Activated T-helper 9 cell treated with anti-CD3 and anti-CD28 coated beads, Interleukin-2, amount 50 U/mL, for 16 hours (primary cell): ENCODE results near the gene TUBGCP6.

Experiments used
- DNase-seq: peaks from one replicate; pipeline ENCODE4 v3.0.0-alpha.2; 2020; ENCODE audit warnings: low read depth

The TUBGCP6 gene

DNA sequence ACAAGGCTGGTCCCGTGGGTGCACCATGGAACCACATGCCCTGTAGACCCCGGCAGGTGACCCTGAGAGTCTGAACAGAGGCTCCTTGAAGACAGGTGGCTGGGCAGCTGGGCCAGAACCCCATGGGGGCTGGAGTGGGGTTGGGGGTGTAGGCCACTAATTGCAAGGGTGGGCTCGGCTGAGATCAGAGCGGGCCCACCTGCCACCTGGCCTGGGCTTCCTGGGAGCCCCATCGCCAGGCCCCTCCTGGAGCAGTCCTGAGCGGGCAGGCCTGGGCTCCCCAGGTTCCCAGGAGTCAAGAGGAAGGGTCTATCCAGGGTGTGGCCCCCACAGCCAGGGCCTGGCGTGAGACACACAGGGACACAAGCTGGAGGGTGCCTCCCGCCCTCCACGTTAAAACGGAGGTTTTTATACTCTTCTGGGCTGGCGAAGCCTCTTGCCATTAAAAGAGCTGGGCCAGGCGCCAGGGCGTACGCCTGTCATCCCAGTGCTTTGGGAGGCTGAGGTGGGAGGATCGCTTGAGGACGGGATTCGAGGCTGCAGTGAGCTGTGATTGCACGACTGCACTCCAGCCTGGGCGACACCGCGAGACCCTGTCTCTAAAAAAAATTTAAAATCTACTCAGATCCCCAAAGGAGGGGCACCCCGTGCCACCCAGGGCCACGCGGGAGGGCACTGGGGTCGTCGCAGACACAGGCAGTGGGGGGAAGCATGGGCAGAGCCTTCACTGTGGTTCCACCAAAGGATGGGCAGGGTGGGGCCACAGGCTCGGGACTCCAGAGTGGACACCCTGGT, 63.9 kb downstream of the TUBGCP6 start:
- no peak for DNase-seq

- no peak for DNase-seq
Measured at GRCh38 chr22:50179937-50180726, 64.7 kb downstream of the TUBGCP6 start.

DNA sequence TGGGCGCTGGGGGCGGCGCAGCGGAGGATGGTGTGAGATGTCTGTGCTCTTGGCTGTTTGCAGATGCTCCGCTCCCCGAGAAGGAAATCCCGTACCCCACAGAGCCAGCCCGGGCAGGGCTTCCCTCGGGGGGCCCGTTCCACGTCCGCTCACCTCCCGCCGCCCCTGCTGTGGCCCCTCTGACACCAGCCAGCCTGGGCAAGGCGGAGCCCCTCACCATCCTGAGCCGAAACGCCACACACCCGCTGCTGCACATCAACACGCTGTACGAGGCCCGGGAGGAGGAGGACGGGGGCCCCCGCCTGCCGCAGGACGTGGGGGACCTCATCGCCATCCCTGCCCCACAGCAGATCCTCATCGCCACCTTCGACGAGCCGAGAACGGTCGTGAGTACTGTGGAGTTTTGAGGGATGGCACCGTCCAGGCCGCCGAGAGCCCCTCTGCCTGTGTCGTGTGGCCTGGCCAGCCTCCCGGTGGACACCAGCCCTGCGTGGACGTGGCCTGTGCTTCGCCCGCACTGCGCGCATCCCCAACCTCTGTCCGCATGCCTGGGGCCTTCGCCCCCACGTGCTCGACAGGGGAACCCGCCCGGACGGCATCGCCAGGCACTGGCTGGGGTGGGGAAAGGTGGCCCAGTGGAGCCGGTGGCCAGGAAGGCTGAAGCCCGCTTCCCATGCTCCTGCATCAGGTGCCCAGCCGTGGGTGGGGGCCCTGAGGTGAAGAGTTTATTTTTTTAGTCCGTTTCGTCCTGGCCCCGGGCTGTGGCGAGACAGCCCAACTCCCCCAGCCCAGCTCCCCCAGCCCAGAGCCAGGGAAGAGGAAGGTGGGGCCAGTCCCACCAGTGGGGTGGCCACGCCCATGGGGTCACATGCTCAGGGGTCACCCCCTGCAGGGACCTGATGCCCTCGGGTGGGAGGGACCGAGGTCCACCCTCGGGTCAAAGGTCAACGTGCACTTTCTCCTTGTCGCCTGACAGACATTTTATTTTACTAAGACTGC, 65.7 kb downstream of the TUBGCP6 start:
- DNase-seq = no peak

- no peak for DNase-seq
Measured at GRCh38 chr22:50178471-50178864, 66.4 kb downstream of the TUBGCP6 start.

GRCh38 chr22:50177537-50178470, 67.0 kb downstream of the TUBGCP6 start:
- DNase-seq = no peak

DNA sequence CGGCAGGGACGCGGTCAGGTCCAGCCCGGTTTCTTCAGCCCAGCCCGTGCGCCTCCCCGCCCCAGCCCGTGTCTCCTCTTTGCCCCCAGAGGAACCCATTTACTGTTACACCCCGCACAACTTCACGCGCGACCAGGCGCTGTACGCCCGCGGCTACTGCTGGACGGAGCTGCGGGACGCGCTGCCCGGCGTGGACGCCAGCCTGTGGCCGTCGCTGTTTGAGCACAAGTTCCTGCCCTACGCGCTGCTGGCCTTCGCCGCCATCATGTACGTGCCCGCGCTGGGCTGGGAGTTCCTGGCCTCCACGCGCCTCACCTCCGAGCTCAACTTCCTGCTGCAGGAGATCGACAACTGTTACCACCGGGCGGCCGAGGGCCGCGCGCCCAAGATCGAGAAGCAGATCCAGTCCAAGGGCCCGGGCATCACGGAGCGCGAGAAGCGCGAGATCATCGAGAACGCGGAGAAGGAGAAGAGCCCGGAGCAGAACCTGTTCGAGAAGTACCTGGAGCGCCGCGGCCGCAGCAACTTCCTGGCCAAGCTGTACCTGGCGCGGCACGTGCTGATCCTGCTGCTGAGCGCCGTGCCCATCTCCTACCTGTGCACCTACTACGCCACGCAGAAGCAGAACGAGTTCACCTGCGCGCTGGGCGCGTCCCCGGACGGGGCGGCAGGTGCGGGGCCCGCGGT, 67.8 kb downstream of the TUBGCP6 start:
- no peak for DNase-seq

DNA sequence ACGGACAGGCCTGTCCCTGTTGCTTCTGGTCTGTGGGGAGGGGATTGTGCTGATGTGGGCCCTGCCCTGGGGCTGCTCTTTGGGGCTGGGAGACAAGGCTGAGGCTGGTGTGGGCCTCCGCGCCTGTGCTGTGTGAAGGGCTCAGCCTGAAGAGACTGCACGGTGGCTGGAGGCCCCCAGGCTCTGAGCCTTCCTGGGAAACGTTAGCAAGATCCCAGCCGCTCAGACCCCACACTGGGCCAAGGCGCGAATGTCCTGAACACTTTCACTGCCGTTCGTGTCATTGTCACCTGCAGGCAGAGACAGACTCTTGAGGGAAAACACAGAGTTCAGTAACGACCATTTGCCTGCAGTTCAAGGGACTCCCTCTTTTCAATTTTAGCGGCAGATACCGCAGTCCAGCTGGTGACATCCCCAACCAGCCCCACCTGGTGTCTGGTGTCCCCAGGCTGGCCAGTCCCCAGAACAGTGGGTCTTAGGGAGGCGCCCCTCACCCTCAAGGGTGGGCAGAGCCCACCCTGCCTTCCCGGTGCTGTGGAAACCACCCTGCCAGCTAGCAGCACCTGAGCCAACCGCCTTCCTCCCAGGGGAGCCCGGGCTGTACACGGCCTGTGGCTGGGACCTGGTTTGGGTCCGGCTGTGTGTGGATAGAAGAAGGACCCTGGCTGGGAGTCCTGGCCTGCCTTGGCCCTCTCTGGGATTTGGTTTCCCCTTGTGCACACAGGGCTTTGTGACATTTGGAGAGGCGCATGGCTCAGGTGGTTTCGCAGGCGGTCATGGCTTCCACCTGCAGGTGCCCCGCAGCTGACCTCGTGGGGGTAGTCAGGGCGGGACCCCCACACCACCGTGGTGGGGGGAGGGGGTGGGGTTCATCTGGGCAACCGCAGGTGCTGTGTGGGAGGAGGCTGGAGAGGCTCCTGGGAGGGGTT, 68.6 kb downstream of the TUBGCP6 start:
- DNase-seq = no peak

DNA sequence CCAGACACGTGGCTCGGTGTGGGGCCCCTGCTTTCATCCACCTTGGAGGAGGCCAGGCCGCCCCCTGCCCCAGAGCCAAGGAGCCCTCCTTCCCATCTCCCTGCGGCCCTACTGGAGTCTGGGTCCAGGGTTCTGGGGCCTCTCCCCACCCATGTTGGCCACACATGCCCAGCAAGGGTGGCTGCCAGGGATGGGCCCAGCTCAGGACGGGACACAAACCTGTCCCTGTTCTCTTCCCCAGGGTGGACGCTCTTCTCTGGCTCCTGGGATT, 69.7 kb downstream of the TUBGCP6 start:
- DNase-seq = no peak

DNA sequence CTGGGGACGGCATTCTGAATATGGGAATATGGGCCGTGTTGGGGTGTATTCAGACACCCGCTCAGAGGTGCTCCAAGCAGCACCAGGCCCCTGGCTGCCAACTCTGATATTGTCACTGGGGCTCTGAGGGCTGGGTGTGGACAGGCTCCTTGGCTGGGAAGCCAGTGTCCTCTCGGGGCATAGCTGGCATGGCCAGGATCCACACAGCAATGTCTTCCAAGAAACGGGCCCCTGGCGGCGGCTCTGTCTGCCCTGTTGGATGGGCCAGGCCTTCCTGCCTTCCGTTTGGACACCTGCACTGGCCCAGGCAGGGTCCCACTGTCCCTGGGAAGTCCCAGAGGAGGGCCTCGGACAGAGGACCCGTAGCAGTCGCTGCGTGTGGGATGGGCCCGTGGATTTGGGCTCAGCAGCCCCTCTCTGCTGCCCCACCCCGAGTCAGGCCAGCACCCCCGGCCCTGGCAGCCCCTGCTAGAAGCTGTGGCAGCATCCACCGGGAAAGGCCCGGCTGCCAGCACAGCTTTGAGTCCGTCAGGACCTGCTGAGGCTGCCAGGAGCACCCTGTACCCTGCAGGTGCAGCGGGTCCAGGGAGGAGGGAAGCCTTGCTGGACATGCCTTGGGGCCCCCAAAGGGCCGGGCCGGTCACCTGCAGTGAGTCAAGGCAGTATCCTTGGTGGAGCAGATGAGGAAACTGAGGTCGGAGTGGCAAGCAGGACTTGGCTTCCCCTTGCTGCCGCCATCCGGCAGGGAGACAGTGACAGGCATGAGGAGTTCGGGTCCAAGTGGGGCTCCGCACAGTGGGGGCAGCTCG, 70.2 kb downstream of the TUBGCP6 start:
- DNase-seq = no peak

DNA sequence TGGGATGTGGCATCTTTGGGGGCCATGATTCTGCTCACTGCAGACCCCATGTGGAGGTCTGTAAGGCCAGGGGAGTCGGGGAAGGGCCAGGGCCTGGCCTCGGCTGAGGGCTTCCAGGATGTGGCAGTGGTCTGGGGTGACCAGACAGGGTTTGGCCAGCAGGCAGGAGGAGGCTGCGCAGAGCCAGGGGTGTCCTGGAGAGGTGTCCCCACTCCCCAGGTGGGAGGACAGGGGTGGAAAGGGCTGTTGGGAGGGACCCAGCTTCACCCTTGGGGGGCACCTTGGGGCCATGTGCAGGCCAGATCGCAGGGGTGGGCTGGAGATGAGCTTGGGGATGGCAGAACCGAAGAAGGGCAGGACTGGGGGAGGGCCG, 70.9 kb downstream of the TUBGCP6 start:
- no peak for DNase-seq

DNA sequence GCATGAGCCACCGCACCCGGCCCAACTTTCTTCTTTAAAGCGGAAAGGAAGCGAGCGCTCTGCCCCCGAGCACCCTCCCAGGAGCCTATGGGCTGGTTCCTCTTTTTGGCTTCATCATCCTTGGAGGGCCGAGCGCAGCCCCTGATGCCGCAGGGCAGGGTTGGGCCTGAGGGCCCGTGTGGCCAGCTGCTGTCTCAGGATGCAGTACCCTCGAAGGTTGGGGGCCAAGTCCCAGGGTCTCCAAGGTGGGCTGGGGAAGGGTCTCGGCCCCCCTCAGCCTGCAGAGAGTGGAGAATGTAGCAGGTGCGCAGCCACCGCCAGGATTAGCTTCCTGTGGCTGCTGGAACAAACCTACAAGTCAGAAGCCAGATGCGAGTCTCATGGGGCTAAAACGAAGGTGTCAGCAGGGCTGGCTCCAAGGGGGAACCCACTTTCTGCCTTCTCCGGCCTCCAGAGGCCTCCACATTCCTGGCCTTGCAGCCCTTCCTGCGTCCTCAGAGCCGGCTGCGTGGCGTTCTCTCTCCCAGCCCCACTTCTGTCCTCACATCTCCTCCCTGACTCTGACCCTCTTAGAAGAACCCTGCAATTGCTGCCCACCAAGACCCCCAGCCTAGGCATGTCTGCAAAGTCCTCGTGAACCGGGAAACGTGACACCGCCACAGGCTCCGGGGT, 71.4 kb downstream of the TUBGCP6 start:
- no peak for DNase-seq

DNA sequence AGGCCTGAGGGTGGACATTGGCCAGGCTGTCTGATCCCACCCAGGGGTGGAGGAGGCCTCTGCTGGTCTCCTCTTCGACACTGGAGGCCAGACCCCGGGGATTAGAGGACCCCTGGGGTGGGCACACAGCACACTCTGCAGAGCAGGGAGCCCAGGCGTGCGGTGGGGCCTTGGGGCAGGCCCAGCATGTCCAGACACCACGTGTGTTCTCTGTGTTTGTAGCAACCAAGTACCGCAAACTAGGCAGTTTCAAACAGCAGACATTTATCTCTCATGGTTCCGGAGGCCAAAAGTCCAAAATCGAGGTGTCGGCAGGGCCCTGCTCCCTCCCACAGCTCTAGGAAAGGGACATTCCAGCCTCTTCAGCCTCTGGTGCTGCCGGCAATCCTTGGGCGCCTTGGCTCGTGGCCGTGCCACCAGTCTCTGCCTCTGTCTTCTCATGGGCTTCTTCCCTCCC, 72.8 kb downstream of the TUBGCP6 start:
- DNase-seq = no peak

DNA sequence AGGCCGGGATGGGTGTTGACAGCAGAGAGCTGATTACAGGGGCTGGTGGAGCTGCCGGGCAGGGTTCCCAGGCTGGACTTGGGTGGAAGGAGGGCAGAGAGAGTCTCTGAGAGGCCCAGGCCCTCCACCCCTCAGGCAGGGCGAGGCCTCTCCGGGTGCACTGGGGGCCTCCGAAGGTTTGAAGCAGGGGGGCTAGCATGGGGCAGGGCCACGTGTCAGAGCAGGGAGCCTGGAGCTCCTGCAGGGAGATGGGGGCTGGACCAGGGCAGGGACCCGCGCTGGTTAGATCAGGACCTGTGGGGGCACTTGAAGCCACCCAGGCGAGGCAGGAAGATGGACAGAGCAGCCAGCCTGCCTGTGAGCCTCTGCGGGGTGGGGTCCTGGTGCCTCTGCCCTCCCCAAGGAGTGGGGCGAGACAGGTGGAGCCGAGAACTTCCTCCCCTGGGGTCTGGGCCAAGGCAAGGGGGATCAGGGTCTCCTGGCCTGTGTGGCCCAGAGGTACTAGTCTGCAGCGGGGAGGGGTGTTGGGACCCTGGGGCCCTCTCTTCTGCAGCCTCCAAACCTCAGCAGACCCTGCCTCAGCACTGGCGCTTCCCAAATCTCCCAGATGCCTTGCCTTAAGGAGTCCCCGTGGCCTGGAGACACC, 73.4 kb downstream of the TUBGCP6 start:
- DNase-seq = no peak

DNA sequence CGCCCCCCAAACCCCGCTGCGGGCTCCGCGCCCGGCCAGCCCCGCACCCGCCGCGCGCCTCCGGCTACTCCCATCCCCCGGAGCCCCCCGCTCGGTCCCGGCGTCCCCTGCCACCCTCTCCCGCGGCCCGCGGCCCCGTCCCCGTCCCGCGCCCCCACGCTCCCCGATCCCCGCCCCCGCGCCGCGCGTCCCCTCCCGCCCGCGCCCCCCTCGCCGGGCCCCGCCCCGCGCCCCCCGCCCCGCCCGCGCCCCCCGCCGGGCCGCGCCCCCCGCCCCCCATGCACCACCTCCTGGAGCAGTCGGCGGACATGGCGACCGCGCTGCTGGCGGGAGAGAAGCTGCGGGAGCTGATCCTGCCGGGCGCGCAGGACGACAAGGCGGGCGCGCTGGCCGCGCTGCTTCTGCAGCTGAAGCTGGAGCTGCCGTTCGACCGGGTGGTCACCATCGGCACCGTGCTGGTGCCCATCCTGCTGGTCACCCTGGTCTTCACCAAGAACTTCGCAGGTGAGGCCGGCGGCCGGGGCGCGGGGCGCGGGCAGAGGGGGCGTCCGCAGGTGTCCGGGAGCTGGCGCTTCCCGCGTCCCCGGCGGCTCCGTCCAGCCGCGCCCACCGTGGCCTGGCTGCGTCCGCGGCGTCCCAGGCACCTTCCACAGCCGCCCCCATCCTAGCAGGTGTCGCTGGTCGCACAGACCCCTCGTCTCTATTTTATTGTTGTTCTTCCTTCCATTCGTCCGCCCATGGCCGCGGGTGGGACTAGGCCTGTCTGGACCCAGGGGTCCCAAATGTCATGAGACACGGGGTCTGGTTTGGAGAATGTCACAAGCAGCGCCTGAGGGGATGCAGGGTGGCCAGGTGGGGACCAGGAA, 74.1 kb downstream of the TUBGCP6 start, which contains the start of gene PANX2:
PANX2 (plus strand) TSS at position 279 of the 866 bp plus-strand sequence; CDS start at position 279, 0 bp downstream.
- DNase-seq = no peak

DNA sequence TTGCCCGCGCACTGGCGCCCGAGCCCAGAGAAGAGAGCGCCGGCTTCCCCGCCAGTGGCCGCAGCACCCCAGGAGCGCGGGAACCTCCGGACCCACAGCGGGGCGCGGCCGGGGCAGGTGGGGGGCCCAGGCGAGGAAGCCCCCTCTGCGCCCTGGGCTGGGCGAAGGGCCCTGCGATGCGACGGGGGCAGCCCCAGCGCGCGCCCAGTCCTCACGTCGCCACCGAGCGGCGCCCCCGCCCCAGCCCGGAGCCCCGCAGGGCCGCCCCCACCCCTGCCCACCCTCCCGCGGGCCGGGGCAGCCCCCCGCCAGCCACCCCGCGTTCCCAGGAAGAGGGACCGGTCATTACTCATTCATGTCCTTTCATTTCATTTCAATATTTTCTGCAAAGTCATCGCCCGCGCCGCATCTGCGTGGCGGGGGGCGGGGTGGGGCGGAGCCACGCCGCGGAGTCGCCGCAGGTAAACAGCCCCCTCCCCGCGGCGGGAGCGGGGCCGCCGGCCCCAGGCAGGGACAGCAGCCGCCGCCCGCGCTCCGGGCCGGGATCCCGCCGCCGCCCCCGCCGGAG, 75.0 kb downstream of the TUBGCP6 start:
- DNase-seq = peak; percentile 44

DNA sequence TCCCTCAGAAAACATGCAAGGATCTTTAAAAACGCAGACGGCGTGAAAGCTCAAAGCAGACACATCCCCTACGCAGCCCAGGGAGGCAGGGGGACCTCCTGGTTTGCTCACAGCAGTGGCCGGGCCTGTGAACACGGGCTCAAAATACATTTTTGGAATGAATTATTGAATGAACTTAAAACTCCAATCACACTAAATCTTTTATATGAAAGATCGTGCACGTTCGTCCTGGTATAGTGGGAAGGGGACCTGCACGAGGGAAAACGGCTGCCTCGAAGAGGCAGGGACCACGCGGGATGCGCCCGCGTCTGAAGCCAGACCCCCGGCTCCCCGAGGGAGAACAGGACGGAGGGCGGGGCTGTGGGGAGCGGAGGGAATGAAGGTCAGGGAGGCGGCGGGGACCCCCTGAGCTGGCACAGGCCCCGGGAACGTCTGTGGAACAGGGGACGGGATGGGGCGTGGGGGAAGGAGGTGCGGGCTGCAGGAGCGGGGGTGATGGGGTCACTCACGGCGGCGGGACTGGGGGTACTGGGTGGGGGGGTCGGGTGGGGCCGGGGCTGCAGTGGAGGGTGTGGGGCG, 75.6 kb downstream of the TUBGCP6 start:
- DNase-seq = no peak
